ENCODE data around the gene AKR1B1. TPM values are rescaled to one million over a fixed set of nuclear protein-coding genes. Genes with fewer than 3 reads are reported as not detected.

AKR1B1 gene
- total and polyA plus RNA-seq, 2 of the 13 experiments (the other 11 are each of a cell fraction or from before 2014, with no cell fraction given) = 89.9 to 133 TPM

DNA sequence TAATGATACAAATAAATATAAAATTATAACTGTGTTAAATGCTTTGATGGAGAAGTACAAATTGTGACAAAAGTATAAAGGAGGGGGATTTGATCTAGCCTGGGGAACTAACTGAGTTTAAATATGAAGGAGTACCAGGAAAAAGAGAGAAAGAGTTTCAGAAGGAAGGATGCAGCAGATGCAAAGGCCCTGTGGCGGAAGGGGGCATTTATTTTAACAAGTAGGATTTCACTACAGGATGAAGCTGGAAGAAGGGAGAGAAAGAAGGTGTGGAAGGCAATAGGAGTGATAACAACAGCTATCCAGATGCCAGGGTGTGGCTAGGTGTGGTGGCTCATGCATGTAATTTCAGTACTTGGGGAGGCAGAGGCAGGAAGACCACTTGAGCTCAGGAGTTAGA, 55.8 kb downstream of the AKR1B1 start:
- no peak overlapping the region for H2AFZ ChIP-seq (ENCODE audit: low read length)
- BruUV-seq (replicated peaks) = no TSS peak
- ChIA-PET POLR2A (no interaction called here), CTCF (ENCODE audit: low intra/inter-chr PET ratio, low total read pairs) (no interaction called here)
- H3K9ac ChIP-seq (ENCODE audit: insufficient read depth, low read depth, low read length) = no peak overlapping the region
- H3K4me1 ChIP-seq (ENCODE audit: insufficient read depth, low read length) = no peaks in the 10 kb centered on the region
- FAIRE-seq (no peak), ATAC-seq (no peak), DNase-seq (ENCODE audit: low spot score) (no peak)
- peaks cover 0 to 10% of the 10 kb centered on the region in 2 experiments; a peak in 3 of 5 replicates for H3K27me3 ChIP-seq (ENCODE audit: control insufficient read depth in 1 of 2, insufficient read depth in 2 of 2, low read length in 2 of 2)
- WGBS (ENCODE audit: low lambda C conversion rate) = 55% methylated on average over 1 of the region's 1 CpG
- no peaks in the 10 kb centered on the region for H4K20me1 ChIP-seq (ENCODE audit: insufficient read depth, low read length)
- H3K9me3 ChIP-seq (ENCODE audit: low read length) = no peaks in the 10 kb centered on the region
- H3K4me3 ChIP-seq (replicated peaks in 1 of 3; ENCODE audit: insufficient read depth in 1 of 3, low read depth in 2 of 3, low read length in 3 of 3) = no peak overlapping the region
- intact Hi-C loops (cut with micrococcal nuclease; ENCODE audit: unreplicated experiment) = no loop called here
- in situ Hi-C loops (cut with HindIII; ENCODE audit: extremely low pct_ligation_motif_present, low pct_unique_long_range_greater_than_20kb) = no loop called here
- no peak overlapping the region for H3K4me2 ChIP-seq (ENCODE audit: low read depth, low read length)
- no peaks in the 10 kb centered on the region for H3K79me2 ChIP-seq (ENCODE audit: insufficient read depth, low read length)
- TF ChIP-seq ZNF224 (CRISPR knock-in tag; IDR thresholded peaks at IDR 0.05) (no peak), MXI1 (IDR thresholded peaks at IDR 0.05; ENCODE audit: borderline replicate concordance, low read depth, low read length) (no peak), KDM5B (CRISPR knock-in tag; IDR thresholded peaks at IDR 0.05; ENCODE audit: borderline replicate concordance) (no peak), ZNF83 (CRISPR knock-in tag; IDR thresholded peaks at IDR 0.05; ENCODE audit: borderline replicate concordance) (no peak), ASH2L (IDR thresholded peaks at IDR 0.05; ENCODE audit: insufficient read length, low read depth, low read length) (no peak), ZFY (CRISPR knock-in tag; IDR thresholded peaks at IDR 0.05) (no peak), ZSCAN9 (CRISPR knock-in tag; IDR thresholded peaks at IDR 0.05; ENCODE audit: borderline replicate concordance) (no peak), ZBTB33 (CRISPR knock-in tag; IDR thresholded peaks at IDR 0.05) (no peak), ZNF484 (CRISPR knock-in tag; IDR thresholded peaks at IDR 0.05; ENCODE audit: borderline replicate concordance, low read depth) (no peak), HMG20B (CRISPR knock-in tag; conservative IDR thresholded peaks at IDR 0.05) (no peak), ZC3H4 (CRISPR knock-in tag; IDR thresholded peaks at IDR 0.05; ENCODE audit: borderline replicate concordance) (no peak), ATF7-NPFF (CRISPR knock-in tag; IDR thresholded peaks at IDR 0.05; ENCODE audit: low read depth) (no peak)
- TF ChIP-seq, protein P1, sequence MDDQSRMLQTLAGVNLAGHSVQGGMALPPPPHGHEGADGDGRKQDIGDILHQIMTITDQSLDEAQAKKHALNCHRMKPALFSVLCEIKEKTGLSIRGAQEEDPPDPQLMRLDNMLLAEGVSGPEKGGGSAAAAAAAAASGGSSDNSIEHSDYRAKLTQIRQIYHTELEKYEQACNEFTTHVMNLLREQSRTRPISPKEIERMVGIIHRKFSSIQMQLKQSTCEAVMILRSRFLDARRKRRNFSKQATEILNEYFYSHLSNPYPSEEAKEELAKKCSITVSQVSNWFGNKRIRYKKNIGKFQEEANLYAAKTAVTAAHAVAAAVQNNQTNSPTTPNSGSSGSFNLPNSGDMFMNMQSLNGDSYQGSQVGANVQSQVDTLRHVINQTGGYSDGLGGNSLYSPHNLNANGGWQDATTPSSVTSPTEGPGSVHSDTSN (CRISPR knock-in tag; IDR thresholded peaks at IDR 0.05; ENCODE audit: borderline replicate concordance) = no peak
- TF ChIP-seq, protein P2, sequence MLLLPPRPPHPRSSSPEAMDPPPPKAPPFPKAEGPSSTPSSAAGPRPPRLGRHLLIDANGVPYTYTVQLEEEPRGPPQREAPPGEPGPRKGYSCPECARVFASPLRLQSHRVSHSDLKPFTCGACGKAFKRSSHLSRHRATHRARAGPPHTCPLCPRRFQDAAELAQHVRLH (CRISPR knock-in tag; IDR thresholded peaks at IDR 0.05; ENCODE audit: borderline replicate concordance, low read depth) = no peak
- TF ChIP-seq, protein P3, sequence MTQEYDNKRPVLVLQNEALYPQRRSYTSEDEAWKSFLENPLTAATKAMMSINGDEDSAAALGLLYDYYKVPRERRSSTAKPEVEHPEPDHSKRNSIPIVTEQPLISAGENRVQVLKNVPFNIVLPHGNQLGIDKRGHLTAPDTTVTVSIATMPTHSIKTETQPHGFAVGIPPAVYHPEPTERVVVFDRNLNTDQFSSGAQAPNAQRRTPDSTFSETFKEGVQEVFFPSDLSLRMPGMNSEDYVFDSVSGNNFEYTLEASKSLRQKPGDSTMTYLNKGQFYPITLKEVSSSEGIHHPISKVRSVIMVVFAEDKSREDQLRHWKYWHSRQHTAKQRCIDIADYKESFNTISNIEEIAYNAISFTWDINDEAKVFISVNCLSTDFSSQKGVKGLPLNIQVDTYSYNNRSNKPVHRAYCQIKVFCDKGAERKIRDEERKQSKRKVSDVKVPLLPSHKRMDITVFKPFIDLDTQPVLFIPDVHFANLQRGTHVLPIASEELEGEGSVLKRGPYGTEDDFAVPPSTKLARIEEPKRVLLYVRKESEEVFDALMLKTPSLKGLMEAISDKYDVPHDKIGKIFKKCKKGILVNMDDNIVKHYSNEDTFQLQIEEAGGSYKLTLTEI (CRISPR knock-in tag; conservative IDR thresholded peaks at IDR 0.05) = no peak
- TF ChIP-seq, protein P4, sequence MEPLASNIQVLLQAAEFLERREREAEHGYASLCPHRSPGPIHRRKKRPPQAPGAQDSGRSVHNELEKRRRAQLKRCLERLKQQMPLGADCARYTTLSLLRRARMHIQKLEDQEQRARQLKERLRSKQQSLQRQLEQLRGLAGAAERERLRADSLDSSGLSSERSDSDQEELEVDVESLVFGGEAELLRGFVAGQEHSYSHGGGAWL (CRISPR knock-in tag; IDR thresholded peaks at IDR 0.05) = no peak
- TF ChIP-seq, protein P5, sequence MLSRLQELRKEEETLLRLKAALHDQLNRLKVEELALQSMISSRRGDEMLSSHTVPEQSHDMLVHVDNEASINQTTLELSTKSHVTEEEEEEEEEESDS (CRISPR knock-in tag; IDR thresholded peaks at IDR 0.05; ENCODE audit: borderline replicate concordance) = no peak
- H3K36me3 ChIP-seq (replicated peaks in 1 of 2; ENCODE audit: control insufficient read depth in 1 of 2, insufficient read depth in 2 of 2, low read length in 2 of 2) = no peaks in the 10 kb centered on the region
- H3K27ac ChIP-seq (ENCODE audit: extremely low read length, insufficient read depth, low read length) = no peak overlapping the region

Data from HepG2 (cell line).